Astrocyte (in vitro differentiated cells and primary cell): ENCODE results near the gene FCN3.

Experiments used
- EZH2 ChIP-seq: IDR thresholded peaks from 2 replicates; pipeline ENCODE4 v1.6.1; 2012; ENCODE audit warnings: mild to moderate bottlenecking, low read length, inconsistent platforms; ENCODE audit not compliant: insufficient read depth
- TF ChIP-seq, protein P1 (sequence below): IDR thresholded peaks from 2 replicates; pipeline ENCODE4 v1.5.1; 2011; ENCODE audit warnings: low read depth, mild to moderate bottlenecking, inconsistent platforms, low read length, moderate library complexity; ENCODE audit not compliant: insufficient read depth

DNA sequence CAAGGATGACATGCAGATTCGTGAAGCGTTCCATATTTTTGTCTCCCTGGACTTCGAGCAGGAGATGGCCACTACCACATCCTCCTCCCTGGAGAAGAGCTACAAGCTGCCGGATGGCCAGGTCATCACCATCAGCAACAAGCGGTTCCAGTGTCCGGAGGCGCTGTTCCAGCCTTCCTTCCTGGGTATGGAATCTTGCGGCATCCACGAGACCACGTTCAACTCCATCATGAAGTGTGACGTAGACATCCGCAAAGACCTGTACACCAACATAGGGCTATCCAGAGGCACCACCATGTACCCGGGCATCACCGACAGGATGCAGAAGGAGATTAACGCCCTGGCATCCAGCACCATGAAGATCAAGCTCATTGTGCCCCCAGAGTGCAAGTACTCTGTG, 49.3 kb downstream of the FCN3 start:
- TF ChIP-seq, protein P1, sequence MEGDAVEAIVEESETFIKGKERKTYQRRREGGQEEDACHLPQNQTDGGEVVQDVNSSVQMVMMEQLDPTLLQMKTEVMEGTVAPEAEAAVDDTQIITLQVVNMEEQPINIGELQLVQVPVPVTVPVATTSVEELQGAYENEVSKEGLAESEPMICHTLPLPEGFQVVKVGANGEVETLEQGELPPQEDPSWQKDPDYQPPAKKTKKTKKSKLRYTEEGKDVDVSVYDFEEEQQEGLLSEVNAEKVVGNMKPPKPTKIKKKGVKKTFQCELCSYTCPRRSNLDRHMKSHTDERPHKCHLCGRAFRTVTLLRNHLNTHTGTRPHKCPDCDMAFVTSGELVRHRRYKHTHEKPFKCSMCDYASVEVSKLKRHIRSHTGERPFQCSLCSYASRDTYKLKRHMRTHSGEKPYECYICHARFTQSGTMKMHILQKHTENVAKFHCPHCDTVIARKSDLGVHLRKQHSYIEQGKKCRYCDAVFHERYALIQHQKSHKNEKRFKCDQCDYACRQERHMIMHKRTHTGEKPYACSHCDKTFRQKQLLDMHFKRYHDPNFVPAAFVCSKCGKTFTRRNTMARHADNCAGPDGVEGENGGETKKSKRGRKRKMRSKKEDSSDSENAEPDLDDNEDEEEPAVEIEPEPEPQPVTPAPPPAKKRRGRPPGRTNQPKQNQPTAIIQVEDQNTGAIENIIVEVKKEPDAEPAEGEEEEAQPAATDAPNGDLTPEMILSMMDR = no peak
- TF ChIP-seq EZH2 = no peak
